GM13976 (cell line): ENCODE results near the gene ZNF296.
A peak's percentile ranks its signal among the peaks of the same experiment; 100 is the strongest.

Source experiments
- DNase-seq: peaks from one replicate; pipeline ENCODE4 v3.0.0; 2012; ENCODE audit warnings: low spot score
- in situ Hi-C: fragments of 300-500 bp; cut with MboI; formaldehyde crosslinking; loops from one replicate; pipeline ENCODE4 v1.12.0; 2022; ENCODE audit warnings: low sequenced_read_pairs, mixed read lengths, inconsistent platforms; ENCODE audit not compliant: unreplicated experiment
- TF ChIP-seq, protein P1 (sequence below): IDR thresholded peaks from 2 replicates; pipeline ENCODE4 v1.5.1; 2012; ENCODE audit warnings: borderline replicate concordance, mild to moderate bottlenecking; ENCODE audit not compliant: insufficient read depth; ENCODE audit errors: extremely low read depth, missing control alignments, control extremely low read depth

The ZNF296 gene

DNA sequence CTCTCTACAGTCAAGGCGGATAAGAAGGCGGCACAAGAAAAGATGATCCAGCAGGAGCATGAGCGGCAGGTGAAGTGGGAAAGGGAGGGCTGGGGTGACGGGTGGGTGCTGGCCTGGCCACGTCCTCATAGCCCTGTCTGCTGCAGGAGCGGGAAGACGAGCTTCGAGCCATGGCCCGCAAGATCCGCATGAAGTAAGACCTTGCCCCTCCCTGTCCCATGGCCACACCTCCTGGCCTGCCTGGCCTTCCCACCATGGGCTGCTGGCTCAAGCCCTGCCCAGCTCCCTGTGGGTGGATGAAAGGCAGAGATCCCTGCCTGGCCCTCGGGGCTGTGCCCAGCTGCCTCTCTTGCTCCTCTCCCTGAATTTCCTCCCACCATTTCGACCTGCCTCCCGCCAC is 7.2 kb downstream of the ZNF296 start:
- TF ChIP-seq, protein P1, sequence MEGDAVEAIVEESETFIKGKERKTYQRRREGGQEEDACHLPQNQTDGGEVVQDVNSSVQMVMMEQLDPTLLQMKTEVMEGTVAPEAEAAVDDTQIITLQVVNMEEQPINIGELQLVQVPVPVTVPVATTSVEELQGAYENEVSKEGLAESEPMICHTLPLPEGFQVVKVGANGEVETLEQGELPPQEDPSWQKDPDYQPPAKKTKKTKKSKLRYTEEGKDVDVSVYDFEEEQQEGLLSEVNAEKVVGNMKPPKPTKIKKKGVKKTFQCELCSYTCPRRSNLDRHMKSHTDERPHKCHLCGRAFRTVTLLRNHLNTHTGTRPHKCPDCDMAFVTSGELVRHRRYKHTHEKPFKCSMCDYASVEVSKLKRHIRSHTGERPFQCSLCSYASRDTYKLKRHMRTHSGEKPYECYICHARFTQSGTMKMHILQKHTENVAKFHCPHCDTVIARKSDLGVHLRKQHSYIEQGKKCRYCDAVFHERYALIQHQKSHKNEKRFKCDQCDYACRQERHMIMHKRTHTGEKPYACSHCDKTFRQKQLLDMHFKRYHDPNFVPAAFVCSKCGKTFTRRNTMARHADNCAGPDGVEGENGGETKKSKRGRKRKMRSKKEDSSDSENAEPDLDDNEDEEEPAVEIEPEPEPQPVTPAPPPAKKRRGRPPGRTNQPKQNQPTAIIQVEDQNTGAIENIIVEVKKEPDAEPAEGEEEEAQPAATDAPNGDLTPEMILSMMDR: no peak
- in situ Hi-C loops: no loop called here
- no peak for DNase-seq

GRCh38 chr19:45068041-45068440 is 8.2 kb downstream of the ZNF296 start:
- TF ChIP-seq, protein P1: no peak
- DNase-seq: no peak
- in situ Hi-C loops: no loop called here

DNA sequence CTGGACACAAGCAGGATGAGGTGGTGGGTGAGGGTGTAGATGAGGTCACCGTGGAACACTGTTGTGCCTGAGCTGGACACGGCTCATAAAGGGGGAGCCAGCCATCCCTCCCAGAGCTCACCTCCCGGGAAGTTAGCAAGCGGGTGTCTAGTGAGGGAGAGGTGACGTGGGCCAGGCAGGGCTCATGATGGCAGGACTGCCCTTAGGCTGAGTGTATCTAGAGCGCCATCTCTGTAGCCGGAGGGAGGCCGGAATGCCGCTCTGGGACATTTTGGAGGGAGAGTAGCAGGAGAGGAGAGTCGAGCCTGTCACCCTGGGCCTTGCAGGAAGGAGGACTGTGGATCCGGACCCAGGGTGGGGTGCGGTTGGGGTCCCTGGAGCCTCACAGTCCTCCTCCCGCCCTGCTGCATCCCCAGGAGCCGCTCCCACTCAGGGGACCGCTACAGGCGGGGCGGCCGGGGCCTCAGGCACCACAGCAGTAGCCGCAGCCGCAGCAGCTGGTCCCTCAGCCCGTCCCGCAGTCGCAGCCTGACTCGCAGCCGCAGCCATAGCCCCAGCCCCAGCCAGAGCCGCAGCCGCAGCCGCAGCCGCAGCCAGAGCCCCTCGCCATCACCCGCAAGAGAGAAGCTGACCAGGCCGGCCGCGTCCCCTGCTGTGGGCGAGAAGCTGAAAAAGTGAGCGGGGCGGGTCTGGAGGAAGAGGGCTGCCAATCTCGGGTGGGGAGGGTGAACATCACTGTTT is 9.2 kb downstream of the ZNF296 start:
- TF ChIP-seq, protein P1: no peak
- in situ Hi-C loops: no loop called here
- DNase-seq: no peak

- in situ Hi-C loops: no loop called here
- no peak for DNase-seq
- TF ChIP-seq, protein P1: no peak
Observed at GRCh38 chr19:45063851-45064801, 12.2 kb downstream of the ZNF296 start.

- TF ChIP-seq, protein P1: no peak
- DNase-seq: no peak
- in situ Hi-C loops: no loop called here
Observed at GRCh38 chr19:45061965-45062364, 14.3 kb downstream of the ZNF296 start.

DNA sequence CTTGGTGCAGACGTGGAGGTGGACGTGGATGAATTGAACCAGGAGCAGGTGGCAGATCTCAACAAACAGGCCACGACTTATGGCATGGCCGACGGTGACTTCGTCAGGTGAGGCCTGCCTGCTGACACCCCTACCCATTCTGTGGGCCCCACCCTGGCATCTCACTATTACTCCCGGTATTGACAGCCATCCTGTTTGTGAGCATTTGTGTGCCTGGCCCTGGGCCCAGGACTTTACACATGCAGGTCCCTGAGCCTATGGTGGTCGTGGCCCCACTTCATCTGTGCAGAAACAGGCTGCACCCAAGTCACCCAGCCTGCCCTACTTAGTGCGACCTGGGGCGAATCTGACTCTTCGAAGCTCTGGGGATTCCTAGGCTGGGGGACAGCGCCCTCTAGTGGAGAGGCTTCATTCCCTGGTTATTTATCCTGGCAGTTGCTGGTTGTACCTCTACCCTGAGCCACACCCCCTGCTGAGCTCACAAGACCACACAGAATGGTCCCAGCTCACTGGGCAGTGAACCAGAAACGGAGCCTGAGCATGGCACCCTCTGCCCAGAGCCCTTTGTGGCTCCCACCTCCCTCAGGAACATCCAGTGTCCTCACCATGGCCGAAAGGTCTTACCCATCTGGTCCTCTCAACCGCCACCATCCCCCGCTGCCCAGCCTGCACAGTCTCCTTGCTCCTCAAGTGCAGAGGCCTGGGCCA is 16.9 kb downstream of the ZNF296 start:
- in situ Hi-C loops: no loop called here
- peak; percentile 90 for DNase-seq
- TF ChIP-seq, protein P1: peak; percentile 84
